ENCODE measurements around the gene NT5C.
"Not testable (repeated sequence)": the region's sequence is repeated elsewhere in the genome, so short reads cannot be mapped to it uniquely, and the experiment has no call there.

- not testable (repeated sequence) for TF ChIP-seq CTCF (IDR thresholded peaks at IDR 0.05; ENCODE audit: low read depth, low read length, poor library complexity, severe bottlenecking); EZH2phosphoT487 (IDR thresholded peaks at IDR 0.05; ENCODE audit: borderline replicate concordance, low read length)
These were observed 6.2 kb upstream of the NT5C start for GRCh38 chr17:75137762-75138161.

Data from DOHH2 (cell line).